Measurements from ENCODE around the gene MBTPS1.

DNA sequence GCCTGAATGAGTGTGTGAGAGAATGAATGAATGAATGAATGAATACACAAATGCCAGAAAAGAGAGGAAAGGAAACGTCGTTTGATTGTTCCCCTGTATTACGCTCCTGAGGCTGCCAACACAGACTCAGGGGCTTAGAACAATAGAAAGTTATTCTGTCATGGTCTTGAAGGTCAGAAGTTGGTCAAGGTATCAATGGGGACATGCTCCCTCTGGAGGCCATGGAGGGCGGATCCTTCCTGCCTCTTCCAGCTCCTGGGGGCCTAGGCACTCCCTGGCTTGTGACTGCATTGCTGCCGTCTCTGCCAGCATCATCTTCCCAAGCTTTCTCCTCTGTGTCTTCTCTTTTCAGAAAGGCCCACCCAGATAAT, 72.6 kb downstream of the MBTPS1 start:
- TF ChIP-seq, protein P1, sequence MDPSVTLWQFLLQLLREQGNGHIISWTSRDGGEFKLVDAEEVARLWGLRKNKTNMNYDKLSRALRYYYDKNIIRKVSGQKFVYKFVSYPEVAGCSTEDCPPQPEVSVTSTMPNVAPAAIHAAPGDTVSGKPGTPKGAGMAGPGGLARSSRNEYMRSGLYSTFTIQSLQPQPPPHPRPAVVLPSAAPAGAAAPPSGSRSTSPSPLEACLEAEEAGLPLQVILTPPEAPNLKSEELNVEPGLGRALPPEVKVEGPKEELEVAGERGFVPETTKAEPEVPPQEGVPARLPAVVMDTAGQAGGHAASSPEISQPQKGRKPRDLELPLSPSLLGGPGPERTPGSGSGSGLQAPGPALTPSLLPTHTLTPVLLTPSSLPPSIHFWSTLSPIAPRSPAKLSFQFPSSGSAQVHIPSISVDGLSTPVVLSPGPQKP (IDR thresholded peaks at IDR 0.05; ENCODE audit: low read depth, low read length), result no peak
- TF ChIP-seq, protein P2, sequence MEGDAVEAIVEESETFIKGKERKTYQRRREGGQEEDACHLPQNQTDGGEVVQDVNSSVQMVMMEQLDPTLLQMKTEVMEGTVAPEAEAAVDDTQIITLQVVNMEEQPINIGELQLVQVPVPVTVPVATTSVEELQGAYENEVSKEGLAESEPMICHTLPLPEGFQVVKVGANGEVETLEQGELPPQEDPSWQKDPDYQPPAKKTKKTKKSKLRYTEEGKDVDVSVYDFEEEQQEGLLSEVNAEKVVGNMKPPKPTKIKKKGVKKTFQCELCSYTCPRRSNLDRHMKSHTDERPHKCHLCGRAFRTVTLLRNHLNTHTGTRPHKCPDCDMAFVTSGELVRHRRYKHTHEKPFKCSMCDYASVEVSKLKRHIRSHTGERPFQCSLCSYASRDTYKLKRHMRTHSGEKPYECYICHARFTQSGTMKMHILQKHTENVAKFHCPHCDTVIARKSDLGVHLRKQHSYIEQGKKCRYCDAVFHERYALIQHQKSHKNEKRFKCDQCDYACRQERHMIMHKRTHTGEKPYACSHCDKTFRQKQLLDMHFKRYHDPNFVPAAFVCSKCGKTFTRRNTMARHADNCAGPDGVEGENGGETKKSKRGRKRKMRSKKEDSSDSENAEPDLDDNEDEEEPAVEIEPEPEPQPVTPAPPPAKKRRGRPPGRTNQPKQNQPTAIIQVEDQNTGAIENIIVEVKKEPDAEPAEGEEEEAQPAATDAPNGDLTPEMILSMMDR (IDR thresholded peaks at IDR 0.05), result peak; percentile 46; the same call in 2 of the 3 replicates
- TF ChIP-seq RFX5 (IDR thresholded peaks at IDR 0.05) (no peak), CHD2 (IDR thresholded peaks at IDR 0.05; ENCODE audit: low read length, partially characterized antibody) (no peak), MAFK (IDR thresholded peaks at IDR 0.05; ENCODE audit: partially characterized antibody) (no peak), POLR2A (IDR thresholded peaks at IDR 0.05; ENCODE audit: low read length) (no peak), RAD21 (conservative IDR thresholded peaks at IDR 0.05 in 1 of 2, IDR thresholded peaks at IDR 0.05 in 1 of 2) (peak; percentile 36 to 55; a peak in 4 of 5 replicates)
- TF ChIP-seq, protein P3, sequence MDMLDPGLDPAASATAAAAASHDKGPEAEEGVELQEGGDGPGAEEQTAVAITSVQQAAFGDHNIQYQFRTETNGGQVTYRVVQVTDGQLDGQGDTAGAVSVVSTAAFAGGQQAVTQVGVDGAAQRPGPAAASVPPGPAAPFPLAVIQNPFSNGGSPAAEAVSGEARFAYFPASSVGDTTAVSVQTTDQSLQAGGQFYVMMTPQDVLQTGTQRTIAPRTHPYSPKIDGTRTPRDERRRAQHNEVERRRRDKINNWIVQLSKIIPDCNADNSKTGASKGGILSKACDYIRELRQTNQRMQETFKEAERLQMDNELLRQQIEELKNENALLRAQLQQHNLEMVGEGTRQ (IDR thresholded peaks at IDR 0.05), result no peak
